Smooth muscle cell (in vitro differentiated cells): ENCODE data around the gene KRT3. TPM values are rescaled to one million over a fixed set of nuclear protein-coding genes. Genes with fewer than 3 reads are reported as not detected.
"Not testable (repeated sequence)": the region's sequence is repeated elsewhere in the genome, so short reads cannot be mapped to it uniquely, and the experiment has no call there.

ENCODE experiments used
- DNase-seq: peaks from one replicate; lab custom pipeline; 2025; ENCODE audit not compliant: unreplicated experiment; lab: John Stamatoyannopoulos, UW
- H2AFZ ChIP-seq: fragments of 200-600 bp; sonication (generic); 2 replicates; pipeline ENCODE4 v1.6.0; 2016; ENCODE audit warnings: antibody characterized with exemption, low read depth, mild to moderate bottlenecking
- H3F3A ChIP-seq: fragments of 200-600 bp; sonication (generic); 2 replicates; pipeline ENCODE4 v1.6.0; 2017; ENCODE audit warnings: antibody characterized with exemption, low read depth
- H3K27ac ChIP-seq: fragments of 200-600 bp; sonication (generic); 2 replicates; pipeline ENCODE4 v1.5.1; 2016; ENCODE audit warnings: low read depth, mild to moderate bottlenecking
- H3K27me3 ChIP-seq: fragments of 200-600 bp; sonication (generic); 2 replicates; pipeline ENCODE4 v1.6.1; 2016; ENCODE audit warnings: low read depth, mild to moderate bottlenecking
- H3K36me3 ChIP-seq: fragments of 200-600 bp; sonication (generic); 2 replicates; pipeline ENCODE4 v1.5.1; 2016; ENCODE audit warnings: low read depth
- H3K4me1 ChIP-seq: fragments of 200-600 bp; sonication (generic); 2 replicates; pipeline ENCODE4 v1.5.1; 2016; ENCODE audit warnings: low read depth
- H3K4me2 ChIP-seq: fragments of 200-600 bp; sonication (generic); 2 replicates; pipeline ENCODE4 v1.6.0; 2016; ENCODE audit warnings: mild to moderate bottlenecking
- H3K4me3 ChIP-seq: fragments of 200-600 bp; sonication (generic); 2 replicates; pipeline ENCODE4 v1.5.1; 2016; ENCODE audit warnings: mild to moderate bottlenecking
- H3K79me2 ChIP-seq: fragments of 200-600 bp; sonication (generic); 2 replicates; pipeline ENCODE4 v1.6.0; 2016; ENCODE audit warnings: low read depth, mild to moderate bottlenecking
- H3K9ac ChIP-seq: fragments of 200-600 bp; sonication (generic); 2 replicates; pipeline ENCODE4 v1.6.0; 2016; ENCODE audit warnings: low read depth
- H3K9me3 ChIP-seq: fragments of 200-600 bp; sonication (generic); replicated peaks from 2 replicates; pipeline ENCODE4 v1.5.1; 2016; ENCODE audit warnings: low read depth
- H4K20me1 ChIP-seq: fragments of 200-600 bp; sonication (generic); 2 replicates; pipeline ENCODE4 v1.6.0; 2016; ENCODE audit warnings: low read depth
- WGBS: methylation state at CpG from one replicate; pipeline ENCODE4 v1.1.7; 2016; ENCODE audit warnings: low lambda C conversion rate; 5-methylcytosine and 5-hydroxymethylcytosine counted together
- polyA plus RNA-seq: library from polyadenylated mRNA; unstranded; fragments of >200 nt; fragmentation: Nextera tagmentation; extraction: Ambion mirVana; gene quantifications from 2 replicates; pipeline ENCODE4 v1.2.1, GENCODE V29; 2016
- total RNA-seq: library from RNA; depleted of rRNA; stranded (reverse); fragments of >200 nt; gene quantifications from 2 replicates; pipeline ENCODE4 v1.2.3, GENCODE V29; 2014
- TF ChIP-seq, protein P1 (sequence below): fragments of 200-600 bp; sonication (generic); IDR thresholded peaks from 2 replicates; pipeline ENCODE4 v1.5.1; 2017; ENCODE audit warnings: borderline replicate concordance, mild to moderate bottlenecking, antibody characterized with exemption; ENCODE audit not compliant: insufficient read depth, poor library complexity, severe bottlenecking

Gene KRT3
- total and polyA plus RNA-seq, 2 experiments from 2014 or later: not detected

DNA sequence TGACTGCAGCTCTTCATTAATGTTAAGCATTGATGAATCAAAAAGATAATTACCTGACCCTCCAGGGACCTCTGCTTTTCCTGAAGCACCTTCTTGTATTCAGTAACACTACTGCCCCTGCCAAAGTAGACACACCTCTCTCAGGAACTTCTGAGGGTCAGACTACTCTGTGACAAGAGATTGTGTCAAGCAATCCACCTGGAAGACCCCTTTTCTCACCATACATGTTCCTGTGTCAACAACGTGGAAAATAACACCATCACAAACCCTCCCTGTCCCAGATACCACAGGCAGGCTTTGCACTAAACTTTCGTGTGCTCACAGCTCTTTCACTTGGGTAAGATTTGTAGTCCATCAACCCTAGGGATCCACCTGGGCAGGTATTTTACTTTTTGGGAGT lies 31.9 kb downstream of the KRT3 start:
- Histone ChIP-seq H3K9ac (no peak overlapping the region), H2AFZ (no peak overlapping the region), H3K4me1 (no peaks in the 10 kb centered on the region), H3K4me2 (no peak overlapping the region), H3F3A (no peaks in the 10 kb centered on the region), H3K4me3 (no peak overlapping the region), H3K27me3 (no peaks in the 10 kb centered on the region), H3K36me3 (no peaks in the 10 kb centered on the region), H3K27ac (no peak overlapping the region), H3K9me3 (no peaks in the 10 kb centered on the region), H4K20me1 (no peaks in the 10 kb centered on the region), H3K79me2 (no peaks in the 10 kb centered on the region)
- WGBS: 66% methylated on average over 2 of the region's 2 CpGs
- DNase-seq: no peak
- TF ChIP-seq, protein P1, sequence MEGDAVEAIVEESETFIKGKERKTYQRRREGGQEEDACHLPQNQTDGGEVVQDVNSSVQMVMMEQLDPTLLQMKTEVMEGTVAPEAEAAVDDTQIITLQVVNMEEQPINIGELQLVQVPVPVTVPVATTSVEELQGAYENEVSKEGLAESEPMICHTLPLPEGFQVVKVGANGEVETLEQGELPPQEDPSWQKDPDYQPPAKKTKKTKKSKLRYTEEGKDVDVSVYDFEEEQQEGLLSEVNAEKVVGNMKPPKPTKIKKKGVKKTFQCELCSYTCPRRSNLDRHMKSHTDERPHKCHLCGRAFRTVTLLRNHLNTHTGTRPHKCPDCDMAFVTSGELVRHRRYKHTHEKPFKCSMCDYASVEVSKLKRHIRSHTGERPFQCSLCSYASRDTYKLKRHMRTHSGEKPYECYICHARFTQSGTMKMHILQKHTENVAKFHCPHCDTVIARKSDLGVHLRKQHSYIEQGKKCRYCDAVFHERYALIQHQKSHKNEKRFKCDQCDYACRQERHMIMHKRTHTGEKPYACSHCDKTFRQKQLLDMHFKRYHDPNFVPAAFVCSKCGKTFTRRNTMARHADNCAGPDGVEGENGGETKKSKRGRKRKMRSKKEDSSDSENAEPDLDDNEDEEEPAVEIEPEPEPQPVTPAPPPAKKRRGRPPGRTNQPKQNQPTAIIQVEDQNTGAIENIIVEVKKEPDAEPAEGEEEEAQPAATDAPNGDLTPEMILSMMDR: no peak

DNA sequence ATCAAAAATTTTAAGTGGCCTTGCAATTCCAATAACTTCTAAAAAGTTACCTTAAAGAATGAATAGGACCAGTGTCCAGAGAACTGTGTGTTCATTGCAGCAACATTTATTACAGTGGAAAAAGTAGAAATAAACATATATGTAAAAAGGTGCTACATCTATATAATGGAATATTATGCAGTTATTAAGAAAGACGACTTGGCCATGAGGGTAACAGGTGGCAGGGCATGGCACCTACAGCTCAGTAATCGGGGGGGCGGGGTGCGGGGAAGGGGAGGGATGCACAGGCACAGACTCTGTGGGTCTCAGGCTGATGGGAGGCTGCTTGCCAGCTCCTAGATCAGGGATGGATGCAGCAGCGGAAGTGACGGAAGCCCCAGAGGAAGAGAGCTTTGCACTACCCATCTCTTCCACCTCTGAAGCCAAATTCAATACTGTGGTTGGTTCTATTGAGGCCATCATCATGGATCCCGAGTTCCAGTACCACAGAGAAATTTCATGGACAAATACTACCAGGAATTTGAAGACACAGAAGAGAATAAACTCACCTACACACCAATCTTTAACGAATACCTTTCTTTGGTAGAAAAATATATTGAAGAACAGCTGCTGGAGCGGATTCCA lies 32.8 kb downstream of the KRT3 start:
- Histone ChIP-seq H3K27ac (no peak overlapping the region), H3K4me1 (no peaks in the 10 kb centered on the region), H3K27me3 (no peaks in the 10 kb centered on the region), H3K9ac (no peak overlapping the region), H2AFZ (no peak overlapping the region), H3F3A (no peaks in the 10 kb centered on the region), H3K36me3 (no peaks in the 10 kb centered on the region), H3K4me3 (no peak overlapping the region), H3K79me2 (no peaks in the 10 kb centered on the region), H3K4me2 (no peak overlapping the region), H3K9me3 (no peaks in the 10 kb centered on the region), H4K20me1 (no peaks in the 10 kb centered on the region)
- DNase-seq: no peak
- TF ChIP-seq, protein P1: no peak
- 78% methylated on average over 9 of the region's 9 CpGs for WGBS

DNA sequence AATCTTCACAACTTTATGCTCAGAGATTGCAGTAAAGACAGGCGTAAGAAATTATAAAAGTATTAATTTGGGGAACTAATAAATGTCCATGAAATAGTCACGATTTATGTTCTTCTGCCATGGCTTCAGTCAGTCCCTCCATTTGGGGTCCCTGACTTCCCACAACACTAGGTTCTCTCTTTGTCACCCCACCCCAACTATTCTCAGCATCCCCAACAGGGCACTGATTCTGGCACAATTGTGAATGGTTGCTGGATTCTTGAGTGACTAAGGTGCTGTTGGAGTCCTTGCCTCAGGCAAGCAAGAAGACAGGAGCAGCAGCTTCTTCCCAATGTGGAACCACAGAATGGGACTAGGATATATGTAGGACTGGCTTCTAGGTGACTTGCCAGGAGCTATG lies 34.1 kb downstream of the KRT3 start:
- H3K9ac ChIP-seq: no peak overlapping the region
- WGBS: 92% methylated on average over 2 of the region's 2 CpGs
- TF ChIP-seq, protein P1: no peak

DNA sequence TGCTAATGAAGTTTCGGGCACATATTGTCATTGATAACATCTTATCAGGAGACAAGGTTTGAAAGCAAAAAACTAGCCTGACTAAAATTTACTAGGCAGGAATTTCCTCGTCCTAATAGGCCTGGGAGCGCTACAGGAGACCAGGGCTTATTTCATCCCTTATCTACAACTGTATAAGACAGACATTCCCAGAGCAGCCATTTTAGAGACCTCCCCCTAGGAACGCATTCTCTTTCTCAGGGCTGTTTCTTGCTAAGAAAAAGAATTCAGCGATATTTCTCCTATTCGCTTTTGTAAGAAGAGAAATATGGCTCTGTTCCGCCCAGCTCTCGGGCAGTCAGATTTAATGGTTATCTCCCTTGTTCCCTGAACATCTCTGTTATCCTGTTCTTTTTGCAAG lies 34.7 kb downstream of the KRT3 start:
- H3K27ac ChIP-seq, H3K79me2 ChIP-seq, H3K4me2 ChIP-seq, H3K36me3 ChIP-seq, DNase-seq, H3K9me3 ChIP-seq, H4K20me1 ChIP-seq, H3F3A ChIP-seq, H3K9ac ChIP-seq, H3K27me3 ChIP-seq, H2AFZ ChIP-seq, H3K4me1 ChIP-seq, H3K4me3 ChIP-seq: not testable (repeated sequence)
- 75% methylated on average over 8 of the region's 8 CpGs for WGBS

More for the DNA sequence above, 34.1 kb downstream of the KRT3 start:
- Histone ChIP-seq H3K27ac (no peak overlapping the region), H3K4me2 (no peak overlapping the region), H3K4me3 (no peak overlapping the region), H4K20me1 (no peaks in the 10 kb centered on the region), H3K4me1 (no peaks in the 10 kb centered on the region), H3K27me3 (peaks cover 5% of the 10 kb centered on the region), H3K36me3 (no peaks in the 10 kb centered on the region), H3F3A (no peaks in the 10 kb centered on the region), H2AFZ (no peak overlapping the region), H3K79me2 (no peaks in the 10 kb centered on the region), H3K9me3 (no peaks in the 10 kb centered on the region)
- no peak for DNase-seq
